BLaER1 treated with 17β-estradiol and CSF1 and Interleukin-3, amounts not matched to agents 10 nM and 100 nM (cell line): ENCODE measurements around the gene NUP188.
"Not testable (repeated sequence)": the region's sequence is repeated elsewhere in the genome, so short reads cannot be mapped to it uniquely, and the experiment has no call there.

Experiments
- H3K27ac ChIP-seq, 11 experiments: shearing (Covaris generic); formaldehyde crosslinking; 2 replicates each; pipeline ENCODE4 v1.8.1; 2022
- H3K27me3 ChIP-seq, 11 experiments: shearing (Covaris generic); formaldehyde crosslinking; 2 replicates each; pipeline ENCODE4 v1.8.1; 2022
- H3K36me3 ChIP-seq, 11 experiments: shearing (Covaris generic); formaldehyde crosslinking; 2 replicates each; pipeline ENCODE4 v1.8.1; 2022
- H3K4me1 ChIP-seq, 10 experiments: shearing (Covaris generic); formaldehyde crosslinking; 2 replicates each; pipeline ENCODE4 v1.8.1; 2022
- H3K4me2 ChIP-seq, 11 experiments: shearing (Covaris generic); formaldehyde crosslinking; 2 replicates each; pipeline ENCODE4 v1.8.1; 2022
- H3K4me3 ChIP-seq, 10 experiments: shearing (Covaris generic); formaldehyde crosslinking; 2 replicates each; pipeline ENCODE4 v1.8.1; 2022
- H3K9ac ChIP-seq, 11 experiments: shearing (Covaris generic); formaldehyde crosslinking; 2 replicates each; pipeline ENCODE4 v1.8.1; 2022
- H3K9me3 ChIP-seq, 11 experiments: shearing (Covaris generic); formaldehyde crosslinking; replicated peaks in 1 of 11; 2 replicates each; pipeline ENCODE4 v1.8.1; 2022
- H4K20me1 ChIP-seq, 11 experiments: shearing (Covaris generic); formaldehyde crosslinking; 2 replicates each; pipeline ENCODE4 v1.8.1; 2022
- Cebpa-rat ChIP-seq, 11 experiments: shearing (Covaris generic); IDR thresholded peaks; 2 replicates each; pipeline ENCODE4 v1.8.1; 2022

The NUP188 gene

DNA sequence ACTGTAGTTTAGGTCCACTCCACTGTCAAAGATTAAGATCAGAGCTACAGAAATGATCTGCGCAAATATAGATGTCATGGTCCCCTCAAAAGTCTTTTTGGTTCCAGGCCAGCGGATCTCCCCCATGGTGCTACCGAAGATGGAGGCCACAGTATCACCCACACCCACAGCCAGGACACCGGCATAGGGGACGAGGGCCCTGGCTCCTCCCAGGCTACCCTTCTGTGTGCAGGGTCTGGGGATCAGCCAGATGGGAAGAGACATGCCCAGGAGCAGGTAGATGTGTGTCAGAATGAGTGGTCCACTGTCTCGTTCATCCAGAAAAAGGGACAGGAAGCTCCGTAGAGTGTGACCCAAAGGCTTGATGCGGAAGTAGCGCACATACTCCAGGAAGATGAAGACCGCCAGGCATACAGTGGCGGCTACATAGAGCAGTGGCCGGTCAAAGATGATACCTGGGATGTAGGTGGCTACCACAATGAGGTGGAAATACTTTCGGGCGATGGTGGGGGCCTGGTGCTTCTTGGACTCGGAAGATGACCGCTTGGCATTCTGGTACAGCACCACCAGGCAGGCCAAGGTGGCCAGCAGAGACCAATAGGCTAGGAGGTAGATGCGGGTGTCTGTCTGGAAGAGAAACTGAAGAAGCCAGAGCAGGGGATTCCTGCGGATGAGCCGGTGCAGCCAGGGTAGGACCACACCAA is 1.5 kb upstream of the NUP188 start:
- Histone ChIP-seq H3K4me2 (peak overlapping the region; percentile 87 to 100 (median 94)), H3K36me3 (peaks cover 12 to 60% (median 30%) of the 10 kb centered on the region in 11 experiments), H3K27ac (no peak overlapping the region; a peak in 1 of 22 replicates), H3K9ac (peak overlapping the region in 2 of 11 experiments; percentile 90 to 99; a peak in 2 of 22 replicates), H3K4me1 (peaks cover 22 to 40% (median 28%) of the 10 kb centered on the region in 10 experiments), H3K9me3 (no peaks in the 10 kb centered on the region), H3K27me3 (no peaks in the 10 kb centered on the region), H3K4me3 (peak overlapping the region in 8 of 10 experiments; percentile 71 to 96 (median 89); a peak in 6 of 20 replicates), H4K20me1 (peaks cover 0 to 24% (median 0%) of the 10 kb centered on the region in 11 experiments; a peak in 6 of 22 replicates)
- TF ChIP-seq Cebpa-rat (IDR thresholded peaks at IDR 0.05), result no peak

DNA sequence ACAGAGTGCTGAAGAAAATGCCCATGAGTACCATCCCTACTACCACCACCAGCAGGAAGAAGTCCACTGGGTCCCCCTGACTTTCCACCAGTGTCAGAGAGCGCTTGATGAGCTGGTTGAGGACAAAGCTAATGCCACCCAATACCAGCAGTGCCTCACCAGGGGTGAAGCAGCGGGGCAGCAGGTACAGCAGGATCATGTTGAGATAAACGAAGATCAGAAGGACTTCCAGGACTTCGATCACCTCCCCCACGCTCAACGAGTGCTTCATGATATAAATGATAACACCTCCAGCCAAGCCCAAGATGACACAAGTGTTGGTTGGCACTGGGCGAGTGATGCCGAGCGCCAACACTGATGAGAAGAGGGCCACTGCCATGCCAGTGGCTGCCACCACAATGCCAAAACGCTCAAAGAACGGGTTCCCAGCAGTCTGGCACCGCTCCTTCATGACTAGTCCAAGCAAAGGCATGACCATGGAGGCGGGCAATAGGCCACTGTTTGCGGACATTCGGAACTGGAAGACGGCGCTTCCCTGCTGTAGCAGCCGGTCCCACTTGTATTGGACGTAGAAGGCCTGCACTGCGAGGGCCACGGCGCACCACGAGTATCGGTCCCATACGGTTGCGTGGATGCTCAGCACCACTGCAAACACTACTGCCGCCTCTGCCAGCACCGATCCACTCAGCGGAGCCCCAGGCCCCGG is 775 bp upstream of the NUP188 start:
- Histone ChIP-seq H3K4me3 (peak overlapping the region; percentile 71 to 96 (median 89)), H3K27me3 (no peaks in the 10 kb centered on the region), H3K4me1 (peaks cover 22 to 40% (median 28%) of the 10 kb centered on the region in 10 experiments), H3K36me3 (peaks cover 16 to 61% (median 35%) of the 10 kb centered on the region in 11 experiments), H3K4me2 (peak overlapping the region; percentile 87 to 100 (median 94)), H3K9me3 (no peaks in the 10 kb centered on the region), H4K20me1 (peaks cover 0 to 25% (median 0%) of the 10 kb centered on the region in 11 experiments; a peak in 6 of 22 replicates), H3K27ac (peak overlapping the region; percentile 69 to 98 (median 92)), H3K9ac (peak overlapping the region; percentile 83 to 99 (median 93))
- no peak for TF ChIP-seq Cebpa-rat (IDR thresholded peaks at IDR 0.05)

DNA sequence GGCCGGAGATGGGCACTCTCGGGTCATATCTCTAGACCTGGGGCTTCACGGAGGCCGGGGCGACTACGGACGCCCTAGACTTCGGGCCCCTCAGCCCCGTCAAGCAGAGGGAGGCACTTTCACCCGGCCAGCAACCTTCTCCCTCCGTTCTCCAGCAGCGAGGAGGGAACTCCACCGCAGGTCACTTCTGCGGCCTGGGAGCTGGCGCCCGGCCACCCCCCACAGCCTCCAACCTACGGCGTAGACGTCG is 297 bp upstream of the NUP188 start:
- Histone ChIP-seq H3K9ac (peak overlapping the region; percentile 83 to 99 (median 93)), H3K9me3 (no peaks in the 10 kb centered on the region), H3K27me3 (no peaks in the 10 kb centered on the region), H3K36me3 (peaks cover 21 to 63% (median 40%) of the 10 kb centered on the region in 11 experiments), H3K4me3 (peak overlapping the region; percentile 71 to 96 (median 89)), H3K4me2 (peak overlapping the region; percentile 87 to 100 (median 94)), H3K4me1 (peaks cover 22 to 40% (median 28%) of the 10 kb centered on the region in 10 experiments), H4K20me1 (peaks cover 0 to 30% (median 0%) of the 10 kb centered on the region in 11 experiments; a peak in 7 of 22 replicates), H3K27ac (peak overlapping the region; percentile 69 to 98 (median 92))
- TF ChIP-seq Cebpa-rat (IDR thresholded peaks at IDR 0.05), result no peak

DNA sequence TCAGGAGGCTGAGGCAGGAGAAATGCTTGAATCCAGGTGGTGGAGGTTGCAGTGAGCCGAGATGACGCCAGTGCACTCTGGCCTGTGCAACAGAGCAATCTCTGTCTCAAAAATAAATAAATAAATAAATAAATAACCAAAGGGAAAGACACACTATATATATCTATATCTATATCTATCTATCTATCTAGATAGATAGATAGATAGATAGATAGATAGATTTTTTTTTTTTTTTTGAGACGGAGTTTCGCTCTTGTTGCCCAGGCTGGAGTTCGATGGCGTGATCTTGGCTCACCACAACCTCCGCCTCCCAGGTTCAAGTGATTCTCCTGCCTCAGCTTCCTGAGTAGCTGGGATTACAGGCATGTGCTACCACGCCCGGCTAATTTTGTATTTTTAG is 13.9 kb downstream of the NUP188 start:
- H3K4me3 ChIP-seq, H3K9me3 ChIP-seq, H3K4me2 ChIP-seq, H3K9ac ChIP-seq, H3K27me3 ChIP-seq, H3K27ac ChIP-seq, H3K4me1 ChIP-seq: not testable (repeated sequence)
- peaks cover 79 to 100% (median 97%) of the 10 kb centered on the region in 11 experiments for H3K36me3 ChIP-seq
- H4K20me1 ChIP-seq, result peaks cover 0 to 19% (median 0%) of the 10 kb centered on the region in 11 experiments; a peak in 4 of 22 replicates

DNA sequence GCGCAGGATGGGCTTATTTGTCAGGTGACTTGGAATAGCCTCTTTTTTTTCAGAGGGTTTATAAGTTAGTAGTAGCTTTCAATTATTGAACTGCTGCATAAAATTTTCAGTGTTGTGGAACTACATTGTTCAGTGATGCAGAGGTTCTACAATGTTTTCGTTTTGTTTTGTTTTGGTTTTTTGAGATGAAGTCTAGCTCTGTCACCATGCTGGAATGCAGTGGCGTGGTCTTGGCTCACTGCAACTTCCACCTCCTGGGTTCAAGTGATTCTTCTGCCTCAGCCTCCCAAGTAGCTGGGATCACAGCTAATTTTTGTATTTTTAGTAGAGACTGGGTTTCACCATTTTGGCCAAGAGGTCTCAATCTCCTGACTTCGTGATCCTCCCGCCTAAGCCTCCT is 22.0 kb downstream of the NUP188 start:
- Histone ChIP-seq H4K20me1 (peaks cover 0 to 20% (median 0%) of the 10 kb centered on the region in 11 experiments; a peak in 4 of 22 replicates), H3K27ac (no peak overlapping the region), H3K9me3 (no peaks in the 10 kb centered on the region), H3K9ac (no peak overlapping the region), H3K4me2 (no peak overlapping the region), H3K36me3 (peaks cover 87 to 100% (median 98%) of the 10 kb centered on the region in 11 experiments), H3K4me3 (no peak overlapping the region), H3K4me1 (no peaks in the 10 kb centered on the region), H3K27me3 (no peaks in the 10 kb centered on the region)
- no peak for TF ChIP-seq Cebpa-rat (IDR thresholded peaks at IDR 0.05)

DNA sequence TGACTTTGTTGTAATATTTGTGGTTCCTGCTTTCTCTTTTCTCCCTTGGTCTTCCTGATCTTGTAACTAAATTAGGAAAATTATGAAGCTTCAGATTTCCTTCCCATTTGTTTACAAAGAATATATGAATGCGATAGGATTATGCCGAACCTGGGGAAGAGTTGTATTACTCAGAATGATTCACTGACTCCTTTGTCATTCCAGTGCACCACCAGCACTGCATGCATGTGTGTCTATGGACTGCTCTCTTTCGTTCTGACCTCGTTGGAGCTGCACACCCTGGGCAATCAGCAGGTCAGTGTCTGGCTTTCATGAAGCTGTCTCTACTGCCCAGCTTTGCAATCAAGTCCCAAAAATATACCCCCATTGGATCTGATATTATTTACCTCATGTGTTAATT is 25.5 kb downstream of the NUP188 start:
- Histone ChIP-seq H3K27me3 (no peaks in the 10 kb centered on the region), H3K9me3 (no peaks in the 10 kb centered on the region), H3K4me1 (no peaks in the 10 kb centered on the region), H3K4me2 (no peak overlapping the region), H3K9ac (no peak overlapping the region), H4K20me1 (peaks cover 0 to 18% (median 0%) of the 10 kb centered on the region in 11 experiments; a peak in 3 of 22 replicates), H3K36me3 (peaks cover 99 to 100% (median 100%) of the 10 kb centered on the region in 11 experiments), H3K27ac (no peak overlapping the region), H3K4me3 (no peak overlapping the region)
- no peak for TF ChIP-seq Cebpa-rat (IDR thresholded peaks at IDR 0.05)

DNA sequence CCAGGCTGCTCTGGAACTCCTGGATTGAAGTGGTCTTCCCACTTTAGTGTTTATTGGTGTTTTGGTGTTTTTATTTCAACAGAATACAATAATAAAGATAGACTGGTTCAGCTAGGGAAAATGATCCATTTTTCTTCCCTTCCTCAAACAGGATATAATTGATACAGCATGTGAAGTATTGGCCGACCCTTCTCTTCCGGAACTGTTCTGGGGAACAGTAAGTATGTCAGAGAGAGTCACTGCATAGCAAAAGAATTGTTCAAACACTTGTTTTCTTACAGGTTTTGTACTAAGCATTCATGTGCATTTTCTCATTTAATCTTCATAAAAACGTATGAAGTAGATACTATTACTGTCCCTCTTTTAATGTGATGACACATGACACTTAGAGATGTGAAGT is 31.6 kb downstream of the NUP188 start:
- H3K36me3 ChIP-seq, result peaks cover 97 to 100% (median 100%) of the 10 kb centered on the region in 11 experiments

DNA sequence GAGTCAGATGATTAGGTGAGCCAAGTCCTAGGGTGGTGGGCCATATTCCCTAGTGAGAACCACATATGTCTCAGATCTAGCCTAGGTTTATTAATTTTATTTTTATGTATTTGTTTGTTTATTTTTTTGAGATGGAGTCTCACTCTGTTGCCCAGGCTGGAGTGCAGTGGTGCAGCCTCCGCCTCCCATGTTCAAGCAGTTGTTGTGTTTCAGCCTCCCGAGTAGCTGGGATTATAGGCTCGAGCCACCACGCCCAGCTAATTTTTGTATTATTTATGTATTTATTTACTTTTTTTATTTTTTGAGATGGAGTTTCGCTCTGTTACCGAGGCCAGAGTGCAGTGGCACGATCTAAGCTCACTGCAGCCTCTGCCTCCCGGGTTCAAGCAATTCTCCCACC is 36.0 kb downstream of the NUP188 start:
- no peak overlapping the region for H3K27ac ChIP-seq
- H3K9me3 ChIP-seq, result no peaks in the 10 kb centered on the region
- H3K36me3 ChIP-seq, result peaks cover 100% of the 10 kb centered on the region in 11 experiments
- no peaks in the 10 kb centered on the region for H3K4me1 ChIP-seq
- H3K9ac ChIP-seq, result no peak overlapping the region
- no peak overlapping the region for H3K4me3 ChIP-seq
- H3K27me3 ChIP-seq, result no peaks in the 10 kb centered on the region
- TF ChIP-seq Cebpa-rat (IDR thresholded peaks at IDR 0.05), result no peak
- no peak overlapping the region for H3K4me2 ChIP-seq
- H4K20me1 ChIP-seq, result peaks cover 0 to 8% (median 0%) of the 10 kb centered on the region in 11 experiments; a peak in 2 of 22 replicates

More for the DNA sequence above, 31.6 kb downstream of the NUP188 start:
- Histone ChIP-seq H3K4me3 (no peak overlapping the region), H3K9ac (no peak overlapping the region), H4K20me1 (peaks cover 0 to 5% (median 0%) of the 10 kb centered on the region in 11 experiments; a peak in 1 of 22 replicates), H3K27ac (no peak overlapping the region), H3K4me2 (no peak overlapping the region), H3K4me1 (no peaks in the 10 kb centered on the region), H3K9me3 (no peaks in the 10 kb centered on the region), H3K27me3 (no peaks in the 10 kb centered on the region)
- TF ChIP-seq Cebpa-rat (IDR thresholded peaks at IDR 0.05), result no peak

DNA sequence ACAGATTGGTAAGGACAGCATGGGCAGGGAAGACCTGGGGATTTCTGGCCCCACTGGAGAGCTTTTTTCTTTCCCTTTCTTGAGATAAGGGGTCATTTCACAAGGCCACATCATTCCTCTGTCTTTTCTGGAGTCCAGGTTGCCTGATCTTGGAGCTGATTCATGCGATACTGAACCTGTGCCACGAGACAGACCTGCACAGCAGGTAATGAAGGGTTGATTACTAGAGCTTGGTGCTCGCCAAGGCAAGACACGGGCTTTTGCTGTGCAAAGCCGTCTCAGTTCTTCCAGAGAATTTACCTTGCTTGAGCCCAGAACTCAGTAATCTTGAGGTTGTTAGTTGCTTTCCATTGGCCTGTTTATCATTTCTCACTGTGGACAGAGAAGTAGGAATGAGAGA is 39.2 kb downstream of the NUP188 start:
- Histone ChIP-seq H3K27ac (no peak overlapping the region), H3K9me3 (no peaks in the 10 kb centered on the region), H3K4me2 (no peak overlapping the region), H3K4me1 (peaks cover 0 to 23% (median 11%) of the 10 kb centered on the region in 10 experiments; a peak in 11 of 20 replicates), H3K27me3 (no peaks in the 10 kb centered on the region), H4K20me1 (peaks cover 0 to 8% (median 0%) of the 10 kb centered on the region in 11 experiments; a peak in 3 of 22 replicates), H3K4me3 (no peak overlapping the region), H3K36me3 (peaks cover 96 to 100% (median 100%) of the 10 kb centered on the region in 11 experiments), H3K9ac (no peak overlapping the region)
- no peak for TF ChIP-seq Cebpa-rat (IDR thresholded peaks at IDR 0.05)
